ENCODE measurements around the gene GTF3C1. TPM values are rescaled to one million over a fixed set of nuclear protein-coding genes. Genes with fewer than 3 reads are reported as not detected.

The GTF3C1 gene
- total RNA-seq, 2 donors from 2014 or later = 38.7 to 161 TPM

DNA sequence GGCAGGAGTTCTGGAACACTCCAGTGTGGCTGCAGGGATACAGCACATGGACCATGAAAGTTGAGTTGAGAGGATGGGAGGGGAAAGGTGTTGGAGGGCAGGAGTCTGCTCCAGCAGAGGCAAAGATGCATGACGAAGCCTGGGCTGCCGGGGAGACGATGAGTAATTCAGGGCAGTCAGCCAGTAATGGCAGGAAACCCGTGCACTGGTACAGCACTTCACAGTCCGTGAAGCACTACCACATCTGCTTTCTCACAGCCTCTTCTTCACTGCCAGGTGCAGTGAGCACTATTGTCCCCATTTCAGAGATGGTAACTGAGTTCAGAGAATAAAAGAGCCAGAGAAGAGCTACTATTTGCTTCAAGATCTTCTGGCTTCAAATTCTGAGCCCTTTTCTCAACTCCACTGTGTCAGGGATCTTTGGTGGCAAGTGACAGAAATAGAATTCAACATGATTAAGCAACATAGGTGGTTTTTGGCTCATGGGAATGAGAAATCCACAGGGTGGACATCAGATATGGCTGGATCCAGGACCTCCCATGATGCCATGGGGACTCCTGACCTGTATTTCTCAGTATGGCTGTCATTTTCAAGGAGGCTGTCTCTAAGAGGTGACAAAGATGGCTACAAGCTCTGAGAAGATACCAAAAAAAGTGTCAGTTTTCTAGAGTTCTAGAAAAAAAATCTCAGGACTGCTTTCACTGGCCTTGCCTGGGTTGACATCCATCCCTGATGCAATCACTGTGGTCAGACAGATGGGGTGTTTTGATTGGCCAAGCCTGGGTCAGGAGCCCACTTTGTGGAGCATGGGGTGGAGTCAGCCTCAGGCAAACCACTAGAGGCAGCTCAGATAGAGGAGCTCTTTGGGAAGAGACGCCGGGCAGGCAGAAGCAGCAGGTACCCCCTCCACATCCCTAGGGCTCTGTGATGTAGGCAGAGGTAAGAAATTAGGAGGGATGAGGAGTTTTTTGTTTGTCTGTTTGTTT is 123.0 kb downstream of the GTF3C1 start:
- intact Hi-C loops (cut with DNase I) = no loop called here
- no peak for ATAC-seq
- H3K9me3 ChIP-seq = no peaks in the 10 kb centered on the region
- no peaks in the 10 kb centered on the region for H3K27me3 ChIP-seq
- WGBS, 2 donors = 51 to 58% methylated on average over 7 of the region's 7 CpGs
- H3K4me3 ChIP-seq = no peak overlapping the region
- peak in 2 of 4 donors; percentile 15 to 58 for DNase-seq
- H3K27ac ChIP-seq = no peak overlapping the region
- H3K4me1 ChIP-seq = no peaks in the 10 kb centered on the region
- no peak for TF ChIP-seq POLR2A (IDR thresholded peaks at IDR 0.05)
- TF ChIP-seq, protein P1, sequence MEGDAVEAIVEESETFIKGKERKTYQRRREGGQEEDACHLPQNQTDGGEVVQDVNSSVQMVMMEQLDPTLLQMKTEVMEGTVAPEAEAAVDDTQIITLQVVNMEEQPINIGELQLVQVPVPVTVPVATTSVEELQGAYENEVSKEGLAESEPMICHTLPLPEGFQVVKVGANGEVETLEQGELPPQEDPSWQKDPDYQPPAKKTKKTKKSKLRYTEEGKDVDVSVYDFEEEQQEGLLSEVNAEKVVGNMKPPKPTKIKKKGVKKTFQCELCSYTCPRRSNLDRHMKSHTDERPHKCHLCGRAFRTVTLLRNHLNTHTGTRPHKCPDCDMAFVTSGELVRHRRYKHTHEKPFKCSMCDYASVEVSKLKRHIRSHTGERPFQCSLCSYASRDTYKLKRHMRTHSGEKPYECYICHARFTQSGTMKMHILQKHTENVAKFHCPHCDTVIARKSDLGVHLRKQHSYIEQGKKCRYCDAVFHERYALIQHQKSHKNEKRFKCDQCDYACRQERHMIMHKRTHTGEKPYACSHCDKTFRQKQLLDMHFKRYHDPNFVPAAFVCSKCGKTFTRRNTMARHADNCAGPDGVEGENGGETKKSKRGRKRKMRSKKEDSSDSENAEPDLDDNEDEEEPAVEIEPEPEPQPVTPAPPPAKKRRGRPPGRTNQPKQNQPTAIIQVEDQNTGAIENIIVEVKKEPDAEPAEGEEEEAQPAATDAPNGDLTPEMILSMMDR (IDR thresholded peaks at IDR 0.05) = no peak
- no peaks in the 10 kb centered on the region for H3K36me3 ChIP-seq (replicated peaks in 1 of 2; ENCODE audit: insufficient read depth in 1 of 2, low read depth in 2 of 2)

DNA sequence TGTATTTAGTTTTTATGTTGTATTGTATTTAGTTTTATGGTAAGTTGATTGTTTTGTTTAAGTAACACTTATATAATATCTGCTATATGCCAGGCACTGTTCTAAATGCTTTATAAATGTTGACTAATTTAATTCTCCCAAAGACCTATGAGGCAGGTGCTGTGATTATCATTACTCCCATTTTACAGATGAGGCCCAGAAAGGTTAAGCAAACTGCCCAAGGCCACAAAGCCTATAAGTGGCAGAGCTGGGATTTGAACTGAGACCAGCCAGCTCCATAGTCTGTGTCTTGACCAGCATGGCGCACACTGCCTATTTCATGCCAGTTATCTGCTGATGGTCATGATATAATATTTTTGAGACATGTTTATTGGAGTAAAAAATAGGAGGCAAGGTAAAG is 123.8 kb downstream of the GTF3C1 start:
- TF ChIP-seq, protein P1 (IDR thresholded peaks at IDR 0.05) = no peak
- TF ChIP-seq POLR2A (IDR thresholded peaks at IDR 0.05) = no peak
- no peak overlapping the region for H3K27ac ChIP-seq
- WGBS, 2 donors = 78 to 94% methylated on average over 1 of the region's 1 CpG

DNA sequence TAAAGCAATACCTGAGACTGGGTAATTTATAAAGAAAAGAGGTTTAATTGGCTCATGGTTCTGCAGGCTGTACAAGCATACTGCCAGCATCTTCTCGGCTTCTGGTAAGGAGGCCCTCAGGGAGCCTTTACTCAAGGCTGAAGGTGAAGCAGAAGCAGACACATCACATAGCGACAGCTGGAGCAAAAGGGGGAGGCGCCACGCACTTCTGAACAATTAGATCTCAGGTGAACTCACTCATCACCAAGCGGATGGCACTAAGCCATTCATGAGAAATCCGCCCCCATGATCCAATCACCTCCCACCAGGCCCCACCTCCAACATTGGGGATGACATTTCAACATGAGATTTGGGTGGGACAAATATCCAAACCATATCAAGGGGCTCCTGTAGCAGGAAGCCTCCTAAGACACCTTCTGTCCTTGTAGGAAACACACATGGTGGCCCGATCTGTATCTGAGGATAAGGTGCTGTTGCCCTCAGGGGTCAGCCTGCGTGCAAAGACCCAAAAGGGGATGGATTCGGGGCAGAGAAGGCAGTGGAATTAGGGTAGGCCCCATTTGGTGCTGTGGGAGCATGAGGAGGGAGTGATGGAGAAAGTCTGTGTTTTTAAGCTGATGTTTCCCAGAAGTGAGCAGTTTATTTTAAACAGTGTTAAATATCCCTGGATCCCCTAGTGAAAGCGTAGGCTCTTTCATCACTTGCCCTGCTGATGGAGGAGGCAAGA is 124.8 kb downstream of the GTF3C1 start:
- ATAC-seq (no peak), DNase-seq (no peak)
- Histone ChIP-seq H3K27me3 (no peaks in the 10 kb centered on the region), H3K4me3 (no peak overlapping the region), H3K4me1 (no peaks in the 10 kb centered on the region), H3K27ac (no peak overlapping the region), H3K9me3 (no peaks in the 10 kb centered on the region), H3K36me3 (replicated peaks in 1 of 2; ENCODE audit: insufficient read depth in 1 of 2, low read depth in 2 of 2) (no peaks in the 10 kb centered on the region)
- 70 to 78% methylated on average over 10 of the region's 10 CpGs for WGBS, 2 donors
- intact Hi-C loops (cut with DNase I) = no loop called here
- TF ChIP-seq, protein P1 (IDR thresholded peaks at IDR 0.05) = no peak
- no peak for TF ChIP-seq POLR2A (IDR thresholded peaks at IDR 0.05)

More for the DNA sequence above, 123.8 kb downstream of the GTF3C1 start:
- no peaks in the 10 kb centered on the region for H3K36me3 ChIP-seq (replicated peaks in 1 of 2; ENCODE audit: insufficient read depth in 1 of 2, low read depth in 2 of 2)
- no peaks in the 10 kb centered on the region for H3K4me1 ChIP-seq
- intact Hi-C loops (cut with DNase I) = no loop called here
- DNase-seq (no peak), ATAC-seq (no peak)
- H3K9me3 ChIP-seq = no peaks in the 10 kb centered on the region
- H3K4me3 ChIP-seq = no peak overlapping the region
- H3K27me3 ChIP-seq = no peaks in the 10 kb centered on the region

DNA sequence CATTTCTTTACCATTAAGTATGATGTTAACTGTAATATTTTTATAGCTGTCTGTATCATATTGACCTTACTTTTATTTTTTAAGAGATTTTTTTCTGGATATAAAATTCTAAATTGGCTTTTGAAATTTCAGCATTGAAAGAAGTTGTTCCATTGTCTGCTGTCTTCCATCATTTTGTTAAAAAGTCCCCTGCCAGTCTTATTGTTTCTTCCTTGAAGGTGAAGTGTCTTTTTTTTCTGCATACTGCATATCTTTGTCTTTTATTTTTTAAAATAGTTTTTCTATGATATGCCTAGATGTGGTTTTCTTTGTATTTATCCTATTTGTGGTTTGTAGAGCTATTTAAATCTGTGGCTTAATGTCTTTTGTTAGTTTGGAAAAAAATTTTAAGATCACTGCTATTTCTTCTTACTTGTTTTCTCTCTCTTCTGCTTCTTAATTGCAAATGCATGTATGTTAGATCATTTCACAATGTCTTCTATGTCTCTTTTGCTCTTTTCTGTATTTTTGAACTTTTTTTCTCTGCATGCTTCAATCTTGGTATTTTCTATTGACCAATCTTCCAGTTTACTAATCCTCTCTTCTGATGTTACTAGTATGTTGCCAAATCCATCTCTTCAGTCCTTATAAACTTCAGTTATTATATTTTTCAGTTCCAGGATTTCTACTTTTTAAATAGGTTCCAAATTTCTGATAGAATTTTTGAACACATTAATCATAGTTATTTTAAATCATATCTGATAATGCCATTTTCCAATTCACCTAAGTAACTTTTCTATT is 127.6 kb downstream of the GTF3C1 start:
- H3K27ac ChIP-seq = no peak overlapping the region
- H3K36me3 ChIP-seq (replicated peaks in 1 of 2; ENCODE audit: insufficient read depth in 1 of 2, low read depth in 2 of 2) = no peaks in the 10 kb centered on the region
- no peaks in the 10 kb centered on the region for H3K27me3 ChIP-seq
- TF ChIP-seq, protein P1 (IDR thresholded peaks at IDR 0.05) = no peak
- TF ChIP-seq POLR2A (IDR thresholded peaks at IDR 0.05) = no peak
- H3K9me3 ChIP-seq = no peaks in the 10 kb centered on the region
- no peak overlapping the region for H3K4me3 ChIP-seq
- intact Hi-C loops (cut with DNase I) = no loop called here
- DNase-seq (no peak), ATAC-seq (no peak)
- H3K4me1 ChIP-seq = no peaks in the 10 kb centered on the region
